Measurements from ENCODE around the gene MEIOB.
"Not testable (repeated sequence)": the region's sequence is repeated elsewhere in the genome, so short reads cannot be mapped to it uniquely, and the experiment has no call there.

Gene MEIOB

GRCh38 chr16:1906055-1906845 is 34.3 kb upstream of the MEIOB start:
- DNase-seq: no peak

- no peak for DNase-seq
Measured at GRCh38 chr16:1903845-1904840, 32.2 kb upstream of the MEIOB start.

- DNase-seq: no peak
Measured at GRCh38 chr16:1903220-1903574, 31.2 kb upstream of the MEIOB start.

- DNase-seq: no peak
Measured at GRCh38 chr16:1902547-1903219, 30.7 kb upstream of the MEIOB start.

GRCh38 chr16:1900452-1900774 is 28.4 kb upstream of the MEIOB start:
- DNase-seq: no peak

GRCh38 chr16:1899641-1900451 is 27.9 kb upstream of the MEIOB start:
- DNase-seq: no peak

- not testable (repeated sequence) for DNase-seq
Measured at GRCh38 chr16:1897692-1898091, 25.7 kb upstream of the MEIOB start.

GRCh38 chr16:1895949-1896675 is 24.1 kb upstream of the MEIOB start:
- DNase-seq: no peak

GRCh38 chr16:1895068-1895467 is 23.1 kb upstream of the MEIOB start:
- no peak for DNase-seq

- DNase-seq: no peak
Measured at GRCh38 chr16:1890708-1891050, 18.7 kb upstream of the MEIOB start.

GRCh38 chr16:1890024-1890707 is 18.2 kb upstream of the MEIOB start:
- DNase-seq: no peak

GRCh38 chr16:1887711-1888354 is 15.9 kb upstream of the MEIOB start:
- no peak for DNase-seq

- no peak for DNase-seq
Measured at GRCh38 chr16:1884889-1885288, 12.9 kb upstream of the MEIOB start.

- DNase-seq: no peak
Measured at GRCh38 chr16:1884155-1884760, 12.3 kb upstream of the MEIOB start.

- not testable (repeated sequence) for DNase-seq
Measured at GRCh38 chr16:1881172-1881571, 9.2 kb upstream of the MEIOB start.

- no peak for DNase-seq
Measured at GRCh38 chr16:1879477-1879876, 7.5 kb upstream of the MEIOB start.

- DNase-seq: no peak
Measured at GRCh38 chr16:1878256-1878655, 6.3 kb upstream of the MEIOB start.

- no peak for DNase-seq
Measured at GRCh38 chr16:1877804-1878203, 5.8 kb upstream of the MEIOB start.

GRCh38 chr16:1877089-1877488 is 5.1 kb upstream of the MEIOB start:
- DNase-seq: no peak

- no peak for DNase-seq
Measured at GRCh38 chr16:1876468-1876867, 4.5 kb upstream of the MEIOB start.
